OCI-LY1 (cell line): Measurements from ENCODE around the gene CCDC78.
"Not testable (repeated sequence)": the region's sequence is repeated elsewhere in the genome, so short reads cannot be mapped to it uniquely, and the experiment has no call there.

ENCODE experiments used
- H2AFZ ChIP-seq: fragments of 200-600 bp; sonication (generic), shearing (Covaris generic); 2 replicates; pipeline ENCODE4 v1.6.0; 2014; ENCODE audit warnings: antibody characterized with exemption, mild to moderate bottlenecking, low read length
- H3F3A ChIP-seq: fragments of 200-600 bp; sonication (generic), shearing (Covaris generic); 2 replicates; pipeline ENCODE4 v1.6.0; 2014; ENCODE audit warnings: mild to moderate bottlenecking, antibody characterized with exemption, low read length, moderate library complexity; ENCODE audit not compliant: insufficient read depth
- H3K27ac ChIP-seq: fragments of 200-600 bp; sonication (generic); 2 replicates; pipeline ENCODE4 v1.5.1; 2014; ENCODE audit warnings: low read length, mixed run types, mild to moderate bottlenecking, low read depth; ENCODE audit not compliant: poor library complexity, severe bottlenecking
- H3K27me3 ChIP-seq: fragments of 200-600 bp; sonication (generic); 2 replicates; pipeline ENCODE4 v1.6.0; 2014; ENCODE audit warnings: antibody characterized with exemption, mild to moderate bottlenecking, low read length, moderate library complexity; ENCODE audit not compliant: insufficient read depth
- H3K36me3 ChIP-seq: fragments of 200-600 bp; sonication (generic); 2 replicates; pipeline ENCODE4 v1.6.1; 2014; ENCODE audit warnings: mild to moderate bottlenecking, antibody characterized with exemption, low read length, moderate library complexity, mixed read lengths; ENCODE audit not compliant: insufficient read depth
- H3K4me1 ChIP-seq: fragments of 200-600 bp; sonication (generic); 2 replicates; pipeline ENCODE4 v1.5.1; 2014; ENCODE audit warnings: mild to moderate bottlenecking, low read length, moderate library complexity; ENCODE audit not compliant: insufficient read depth, severe bottlenecking
- H3K4me2 ChIP-seq: fragments of 200-600 bp; sonication (generic), shearing (Covaris generic); 2 replicates; pipeline ENCODE4 v1.6.1; 2014; ENCODE audit warnings: low read length
- H3K4me3 ChIP-seq: fragments of 200-600 bp; sonication (generic); 2 replicates; pipeline ENCODE4 v1.5.1; 2014; ENCODE audit warnings: low read length, low read depth, mild to moderate bottlenecking, mixed read lengths; ENCODE audit not compliant: poor library complexity, severe bottlenecking
- H3K79me2 ChIP-seq: fragments of 200-600 bp; shearing (Covaris generic); 2 replicates; pipeline ENCODE4 v1.6.1; 2016; ENCODE audit warnings: mixed run types, low read length, mixed read lengths; ENCODE audit not compliant: insufficient read depth
- H3K9ac ChIP-seq: fragments of 200-600 bp; sonication (generic), shearing (Covaris generic); 2 replicates; pipeline ENCODE4 v1.6.1; 2014; ENCODE audit warnings: mild to moderate bottlenecking, low read length, mixed read lengths
- H3K9me2 ChIP-seq: fragments of 200-600 bp; sonication (generic), shearing (Covaris generic); 2 replicates; pipeline ENCODE4 v1.6.1; 2014; ENCODE audit warnings: low read depth, mild to moderate bottlenecking, low read length, mixed read lengths
- H3K9me3 ChIP-seq: fragments of 200-600 bp; shearing (Covaris generic); 2 replicates; pipeline ENCODE4 v1.6.1; 2014; ENCODE audit warnings: low read length, mixed read lengths
- H4K20me1 ChIP-seq: fragments of 200-600 bp; sonication (generic), shearing (Covaris generic); 2 replicates; pipeline ENCODE4 v1.6.0; 2016; ENCODE audit warnings: mild to moderate bottlenecking, low read length; ENCODE audit not compliant: insufficient read depth
- CTCF ChIP-seq: fragments of 200-600 bp; sonication (generic), shearing (Covaris generic); IDR thresholded peaks from 2 replicates; pipeline ENCODE4 v1.5.1; 2017; ENCODE audit warnings: mild to moderate bottlenecking, antibody characterized with exemption, low read length, moderate library complexity, mixed read lengths
- EZH2 ChIP-seq: fragments of 200-600 bp; sonication (generic), shearing (Covaris generic); IDR thresholded peaks from 2 replicates; pipeline ENCODE4 v1.8.0; 2017; ENCODE audit warnings: borderline replicate concordance, mixed run types, mild to moderate bottlenecking, antibody characterized with exemption, low read length, moderate library complexity, mixed read lengths

Gene CCDC78

GRCh38 chr16:746637-747036 lies 20.4 kb upstream of the CCDC78 start:
- Histone ChIP-seq H3K9me3 (no peaks in the 10 kb centered on the region), H3K9me2 (no peaks in the 10 kb centered on the region), H3K27ac (no peak overlapping the region), H3F3A (no peaks in the 10 kb centered on the region), H3K36me3 (no peaks in the 10 kb centered on the region), H3K27me3 (peaks cover 5% of the 10 kb centered on the region; the same call in 1 of the 2 replicates), H3K4me1 (no peaks in the 10 kb centered on the region), H3K4me2 (no peak overlapping the region), H4K20me1 (no peaks in the 10 kb centered on the region), H3K4me3 (no peak overlapping the region), H2AFZ (no peak overlapping the region), H3K79me2 (no peaks in the 10 kb centered on the region), H3K9ac (no peak overlapping the region)
- TF ChIP-seq CTCF (no peak), EZH2 (no peak)

- Histone ChIP-seq H3K4me1 (peaks cover 5% of the 10 kb centered on the region), H3K9ac (no peak overlapping the region), H2AFZ (no peak overlapping the region), H3F3A (no peaks in the 10 kb centered on the region), H3K9me3 (no peaks in the 10 kb centered on the region), H4K20me1 (no peaks in the 10 kb centered on the region), H3K27ac (no peak overlapping the region), H3K4me2 (no peak overlapping the region), H3K9me2 (no peaks in the 10 kb centered on the region), H3K79me2 (no peaks in the 10 kb centered on the region), H3K4me3 (no peak overlapping the region), H3K27me3 (peaks cover 4% of the 10 kb centered on the region; the same call in 1 of the 2 replicates), H3K36me3 (no peaks in the 10 kb centered on the region)
- TF ChIP-seq CTCF (peak; percentile 67), EZH2 (no peak)
These were observed 19.5 kb upstream of the CCDC78 start for GRCh38 chr16:745739-746138.

GRCh38 chr16:743794-744500 lies 17.7 kb upstream of the CCDC78 start:
- H4K20me1 ChIP-seq: no peaks in the 10 kb centered on the region
- no peaks in the 10 kb centered on the region for H3K27me3 ChIP-seq
- no peaks in the 10 kb centered on the region for H3K9me2 ChIP-seq
- peak; percentile 17; the same call in 1 of the 2 replicates for TF ChIP-seq CTCF
- no peak for TF ChIP-seq EZH2
- no peaks in the 10 kb centered on the region for H3K9me3 ChIP-seq
- no peak overlapping the region for H3K9ac ChIP-seq
- H3K4me3 ChIP-seq: no peak overlapping the region
- H3K4me1 ChIP-seq: peaks cover 17% of the 10 kb centered on the region
- no peaks in the 10 kb centered on the region for H3K79me2 ChIP-seq
- H3K27ac ChIP-seq: no peak overlapping the region
- no peak overlapping the region for H3K4me2 ChIP-seq
- no peaks in the 10 kb centered on the region for H3K36me3 ChIP-seq
- no peaks in the 10 kb centered on the region for H3F3A ChIP-seq
- H2AFZ ChIP-seq: no peak overlapping the region

GRCh38 chr16:742894-743293 lies 16.7 kb upstream of the CCDC78 start:
- not testable (repeated sequence) for H3K4me3 ChIP-seq, H3K36me3 ChIP-seq, H3K27ac ChIP-seq, H3K27me3 ChIP-seq, H3F3A ChIP-seq, H4K20me1 ChIP-seq, H3K9me2 ChIP-seq, H2AFZ ChIP-seq, H3K9me3 ChIP-seq, H3K9ac ChIP-seq, H3K4me2 ChIP-seq, H3K79me2 ChIP-seq
- H3K4me1 ChIP-seq: peaks cover 27% of the 10 kb centered on the region
